Fibroblast of villous mesenchyme (primary cell): ENCODE measurements around the gene ARHGAP8. TPM values are rescaled to one million over a fixed set of nuclear protein-coding genes. Genes with fewer than 3 reads are reported as not detected.

Experiments used
- DNase-seq: peaks from one replicate; pipeline ENCODE4 v3.0.0-alpha.2; 2010; ENCODE audit warnings: low read depth
- H3K4me3 ChIP-seq: 2 replicates; pipeline ENCODE4 v1.5.1; 2011; ENCODE audit warnings: low read depth, mild to moderate bottlenecking, low read length
- total RNA-seq: library from RNA; depleted of rRNA; stranded (reverse); fragments of >200 nt; gene quantifications from 2 replicates; pipeline ENCODE4 v1.2.3, GENCODE V29; 2012
- TF ChIP-seq, protein P1 (sequence below): IDR thresholded peaks from 2 replicates; pipeline ENCODE4 v1.5.1; 2012; ENCODE audit warnings: low read depth, mild to moderate bottlenecking, low read length; ENCODE audit not compliant: insufficient read depth

Gene ARHGAP8
- total RNA-seq, 1 donor: under 0.01 TPM

- DNase-seq: no peak
- TF ChIP-seq, protein P1, sequence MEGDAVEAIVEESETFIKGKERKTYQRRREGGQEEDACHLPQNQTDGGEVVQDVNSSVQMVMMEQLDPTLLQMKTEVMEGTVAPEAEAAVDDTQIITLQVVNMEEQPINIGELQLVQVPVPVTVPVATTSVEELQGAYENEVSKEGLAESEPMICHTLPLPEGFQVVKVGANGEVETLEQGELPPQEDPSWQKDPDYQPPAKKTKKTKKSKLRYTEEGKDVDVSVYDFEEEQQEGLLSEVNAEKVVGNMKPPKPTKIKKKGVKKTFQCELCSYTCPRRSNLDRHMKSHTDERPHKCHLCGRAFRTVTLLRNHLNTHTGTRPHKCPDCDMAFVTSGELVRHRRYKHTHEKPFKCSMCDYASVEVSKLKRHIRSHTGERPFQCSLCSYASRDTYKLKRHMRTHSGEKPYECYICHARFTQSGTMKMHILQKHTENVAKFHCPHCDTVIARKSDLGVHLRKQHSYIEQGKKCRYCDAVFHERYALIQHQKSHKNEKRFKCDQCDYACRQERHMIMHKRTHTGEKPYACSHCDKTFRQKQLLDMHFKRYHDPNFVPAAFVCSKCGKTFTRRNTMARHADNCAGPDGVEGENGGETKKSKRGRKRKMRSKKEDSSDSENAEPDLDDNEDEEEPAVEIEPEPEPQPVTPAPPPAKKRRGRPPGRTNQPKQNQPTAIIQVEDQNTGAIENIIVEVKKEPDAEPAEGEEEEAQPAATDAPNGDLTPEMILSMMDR: no peak
- no peak overlapping the region for H3K4me3 ChIP-seq
Measured at GRCh38 chr22:44883011-44883421, 130.6 kb downstream of the ARHGAP8 start.

DNA sequence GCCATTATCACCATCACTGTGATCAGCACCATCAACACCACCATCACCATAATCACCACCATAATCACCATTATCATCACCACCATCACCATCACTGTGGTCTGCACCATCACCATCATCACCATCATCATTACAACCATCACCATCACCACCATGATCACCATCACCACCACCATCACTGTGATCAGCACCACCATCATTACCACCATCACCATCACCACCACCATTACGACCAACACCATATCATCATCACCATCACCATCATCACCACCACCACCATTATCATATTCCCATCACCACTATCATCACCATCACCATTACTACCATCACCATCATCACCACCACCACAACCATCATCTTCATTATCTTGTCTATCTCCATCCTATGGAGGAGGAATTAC lies 132.2 kb downstream of the ARHGAP8 start:
- no peak for DNase-seq
- TF ChIP-seq, protein P1: no peak
- no peak overlapping the region for H3K4me3 ChIP-seq

- no peak for DNase-seq
- TF ChIP-seq, protein P1: no peak
- H3K4me3 ChIP-seq: no peak overlapping the region
Measured at GRCh38 chr22:44884968-44885805, 132.8 kb downstream of the ARHGAP8 start.

- no peak overlapping the region for H3K4me3 ChIP-seq
- TF ChIP-seq, protein P1: no peak
Measured at GRCh38 chr22:44885806-44886360, 133.5 kb downstream of the ARHGAP8 start.

DNA sequence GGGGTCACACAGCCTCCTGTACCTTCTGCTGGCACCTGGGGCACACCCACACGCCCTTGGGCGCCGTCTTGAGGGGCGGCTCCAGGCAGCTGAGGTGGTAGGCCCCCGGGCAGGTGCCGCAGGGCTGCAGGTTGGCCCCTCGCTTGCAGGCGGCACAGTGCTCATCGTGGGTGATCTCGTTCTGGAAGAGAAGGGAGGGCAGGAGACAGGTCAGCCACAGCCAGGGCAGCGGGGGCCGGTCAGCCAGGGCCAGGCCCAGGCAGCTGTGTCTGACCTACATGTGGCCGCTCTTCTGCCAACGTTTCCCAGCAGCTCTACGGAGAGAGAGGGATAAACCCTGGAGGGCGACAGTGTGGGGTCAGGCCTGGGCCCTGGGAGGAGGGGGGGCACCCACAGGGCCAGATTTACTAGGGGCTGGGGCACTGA lies 135.6 kb downstream of the ARHGAP8 start:
- H3K4me3 ChIP-seq: no peak overlapping the region
- TF ChIP-seq, protein P1: no peak
- DNase-seq: no peak

More at GRCh38 chr22:44885806-44886360, 133.5 kb downstream of the ARHGAP8 start:
- no peak for DNase-seq

GRCh38 chr22:44888491-44889254 lies 136.3 kb downstream of the ARHGAP8 start:
- H3K4me3 ChIP-seq: no peak overlapping the region
- no peak for DNase-seq
- TF ChIP-seq, protein P1: no peak
